T-helper 1 cell treated with Interleukin-12 subunit alpha and Interleukin-12 subunit beta and Interleukin-4 antibody, amounts not matched to agents 30 ng/mL and 1 ng/mL, for 36 hours (primary cell): ENCODE measurements around the gene NTM. TPM values are rescaled to one million over a fixed set of nuclear protein-coding genes. Genes with fewer than 3 reads are reported as not detected.
"Not testable (repeated sequence)": the region's sequence is repeated elsewhere in the genome, so short reads cannot be mapped to it uniquely, and the experiment has no call there.

Source experiments
- intact Hi-C: fragments of 100-400 bp; cut with micrococcal nuclease; formaldehyde crosslinking; loops from one replicate; pipeline ENCODE4 v1.15.1; 2024
- total RNA-seq: library from RNA; stranded (reverse); gene quantifications from 2 replicates; pipeline ENCODE4 v1.2.3, GENCODE V29; 2022

The NTM gene
- total RNA-seq, 1 donor from 2014 or later: not detected

- intact Hi-C loops: no loop called here
Observed at GRCh38 chr11:131909426-131910177, 539.2 kb downstream of the NTM start.

GRCh38 chr11:131910178-131910522, 539.7 kb downstream of the NTM start:
- intact Hi-C loops: no loop called here

- intact Hi-C loops: no loop called here
Observed at GRCh38 chr11:131910523-131911387, 540.3 kb downstream of the NTM start.

GRCh38 chr11:131911388-131912032, 541.1 kb downstream of the NTM start:
- intact Hi-C loops: not testable (repeated sequence)

GRCh38 chr11:131912134-131912533, 541.7 kb downstream of the NTM start:
- intact Hi-C loops: no loop called here

- intact Hi-C loops: no loop called here
Observed at GRCh38 chr11:131913267-131913666, 542.9 kb downstream of the NTM start.

- intact Hi-C loops: no loop called here
Observed at GRCh38 chr11:131914361-131914774, 544.0 kb downstream of the NTM start.

GRCh38 chr11:131916638-131917037, 546.2 kb downstream of the NTM start:
- intact Hi-C loops: no loop called here

- intact Hi-C loops: no loop called here
Observed at GRCh38 chr11:131917634-131918384, 547.4 kb downstream of the NTM start.

GRCh38 chr11:131918663-131919062, 548.2 kb downstream of the NTM start:
- intact Hi-C loops: no loop called here

GRCh38 chr11:131922220-131922619, 551.8 kb downstream of the NTM start:
- intact Hi-C loops: no loop called here

- intact Hi-C loops: no loop called here
Observed at GRCh38 chr11:131923309-131923708, 552.9 kb downstream of the NTM start.

GRCh38 chr11:131924001-131924400, 553.6 kb downstream of the NTM start:
- intact Hi-C loops: no loop called here

GRCh38 chr11:131924457-131925201, 554.2 kb downstream of the NTM start:
- intact Hi-C loops: no loop called here

GRCh38 chr11:131925829-131926228, 555.4 kb downstream of the NTM start:
- intact Hi-C loops: no loop called here

GRCh38 chr11:131928992-131929391, 558.6 kb downstream of the NTM start:
- intact Hi-C loops: no loop called here

- intact Hi-C loops: no loop called here
Observed at GRCh38 chr11:131932584-131933325, 562.3 kb downstream of the NTM start.

GRCh38 chr11:131934006-131934405, 563.6 kb downstream of the NTM start:
- intact Hi-C loops: no loop called here

- intact Hi-C loops: no loop called here
Observed at GRCh38 chr11:131938351-131938751, 567.9 kb downstream of the NTM start.

GRCh38 chr11:131940126-131940525, 569.7 kb downstream of the NTM start:
- intact Hi-C loops: no loop called here
